ENCODE results near the gene HABP4. TPM values are rescaled to one million over a fixed set of nuclear protein-coding genes. Genes with fewer than 3 reads are reported as not detected.

Gene HABP4
- total RNA-seq, 3 donors from 2014 or later (not counting 1 experiment from before 2014, with no cell fraction given): 3.0 to 3.9 (median 3.6) TPM

DNA sequence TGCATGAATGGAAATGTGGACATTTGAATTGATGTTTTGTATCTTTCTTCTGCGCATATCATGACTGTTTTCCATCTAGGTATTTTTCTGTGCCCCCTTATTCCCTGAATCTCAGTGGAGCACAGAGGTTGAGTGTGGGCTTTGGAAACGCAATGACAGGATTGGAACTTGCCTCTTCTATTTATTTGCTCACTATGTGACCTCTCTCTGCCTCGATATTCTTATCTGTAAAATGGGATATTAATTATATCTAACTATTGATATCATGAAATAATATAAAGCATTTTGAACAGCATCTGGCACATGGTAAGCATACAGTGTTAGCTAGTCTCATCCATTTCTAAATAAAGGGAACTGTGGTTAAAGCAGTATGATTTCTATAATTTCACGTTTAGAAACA is 26.0 kb downstream of the HABP4 start:
- TF ChIP-seq CTCF (IDR thresholded peaks at IDR 0.05): no peak
- H3K4me1 Mint-ChIP-seq: no peaks in the 10 kb centered on the region
- peaks cover 8% of the 10 kb centered on the region for H3K36me3 ChIP-seq (ENCODE audit: control insufficient read depth, insufficient read depth, low read length)
- no peak overlapping the region for H3K4me3 Mint-ChIP-seq
- no peaks in the 10 kb centered on the region for H3K27me3 Mint-ChIP-seq (ENCODE audit: low read depth in 2 of 2)
- ATAC-seq (no peak), DNase-seq (no peak)
- no peaks in the 10 kb centered on the region for H3K4me1 ChIP-seq (ENCODE audit: control insufficient read depth, insufficient read depth, low read length)
- no peaks in the 10 kb centered on the region for H3K27me3 ChIP-seq (ENCODE audit: control insufficient read depth, insufficient read depth, low read length)
- no peaks in the 10 kb centered on the region for H3K9me3 ChIP-seq (ENCODE audit: control insufficient read depth, insufficient read depth, low read length)
- H3K9me3 Mint-ChIP-seq: no peaks in the 10 kb centered on the region
- intact Hi-C loops (cut with micrococcal nuclease): no loop called here
- H3K36me3 Mint-ChIP-seq: no peaks in the 10 kb centered on the region
- H3K27ac ChIP-seq (ENCODE audit: low read length): no peak overlapping the region
- 100% methylated on average over 1 of the region's 4 CpGs for WGBS (ENCODE audit: insufficient coverage)
- H3K4me3 ChIP-seq (ENCODE audit: low read length): no peak overlapping the region
- H3K27ac Mint-ChIP-seq: no peak overlapping the region

GRCh38 chr9:96476591-96476990 is 26.6 kb downstream of the HABP4 start:
- Histone ChIP-seq H3K27me3 (ENCODE audit: control insufficient read depth, insufficient read depth, low read length) (no peaks in the 10 kb centered on the region), H3K36me3 (ENCODE audit: control insufficient read depth, insufficient read depth, low read length) (peaks cover 7% of the 10 kb centered on the region), H3K27ac (ENCODE audit: low read length) (no peak overlapping the region), H3K4me3 (ENCODE audit: low read length) (no peak overlapping the region), H3K9me3 (ENCODE audit: control insufficient read depth, insufficient read depth, low read length) (no peaks in the 10 kb centered on the region), H3K4me1 (ENCODE audit: control insufficient read depth, insufficient read depth, low read length) (no peaks in the 10 kb centered on the region)
- no peak overlapping the region for H3K27ac Mint-ChIP-seq
- TF ChIP-seq CTCF (IDR thresholded peaks at IDR 0.05): no peak
- no peaks in the 10 kb centered on the region for H3K4me1 Mint-ChIP-seq
- H3K27me3 Mint-ChIP-seq (ENCODE audit: low read depth in 2 of 2): no peaks in the 10 kb centered on the region
- intact Hi-C loops (cut with micrococcal nuclease): no loop called here
- no peak for DNase-seq
- H3K9me3 Mint-ChIP-seq: no peaks in the 10 kb centered on the region
- H3K4me3 Mint-ChIP-seq: no peak overlapping the region
- 83% methylated on average over 5 of the region's 5 CpGs for WGBS (ENCODE audit: insufficient coverage)
- H3K36me3 Mint-ChIP-seq: no peaks in the 10 kb centered on the region
- no peak for ATAC-seq

GRCh38 chr9:96478829-96479371 is 28.9 kb downstream of the HABP4 start:
- no peak overlapping the region for H3K4me3 ChIP-seq (ENCODE audit: low read length)
- Mint-ChIP-seq H3K27me3 (ENCODE audit: low read depth in 2 of 2) (no peaks in the 10 kb centered on the region), H3K4me3 (no peak overlapping the region), H3K36me3 (no peaks in the 10 kb centered on the region), H3K4me1 (no peaks in the 10 kb centered on the region), H3K9me3 (no peaks in the 10 kb centered on the region), H3K27ac (no peak overlapping the region)
- no peaks in the 10 kb centered on the region for H3K9me3 ChIP-seq (ENCODE audit: control insufficient read depth, insufficient read depth, low read length)
- intact Hi-C loops (cut with micrococcal nuclease): no loop called here
- H3K4me1 ChIP-seq (ENCODE audit: control insufficient read depth, insufficient read depth, low read length): no peaks in the 10 kb centered on the region
- TF ChIP-seq CTCF (IDR thresholded peaks at IDR 0.05): no peak
- DNase-seq (no peak), ATAC-seq (no peak)
- WGBS (ENCODE audit: insufficient coverage): 45% methylated on average over 1 of the region's 4 CpGs
- no peaks in the 10 kb centered on the region for H3K27me3 ChIP-seq (ENCODE audit: control insufficient read depth, insufficient read depth, low read length)
- H3K36me3 ChIP-seq (ENCODE audit: control insufficient read depth, insufficient read depth, low read length): peaks cover 6% of the 10 kb centered on the region
- H3K27ac ChIP-seq (ENCODE audit: low read length): no peak overlapping the region

GRCh38 chr9:96480736-96481135 is 30.8 kb downstream of the HABP4 start:
- no peak for TF ChIP-seq CTCF (IDR thresholded peaks at IDR 0.05)
- 97% methylated on average over 3 of the region's 3 CpGs for WGBS (ENCODE audit: insufficient coverage)
- Mint-ChIP-seq H3K27ac (no peak overlapping the region), H3K27me3 (ENCODE audit: low read depth in 2 of 2) (no peaks in the 10 kb centered on the region), H3K4me1 (no peaks in the 10 kb centered on the region), H3K9me3 (no peaks in the 10 kb centered on the region), H3K4me3 (no peak overlapping the region), H3K36me3 (no peaks in the 10 kb centered on the region)
- H3K4me3 ChIP-seq (ENCODE audit: low read length): no peak overlapping the region
- no peaks in the 10 kb centered on the region for H3K4me1 ChIP-seq (ENCODE audit: control insufficient read depth, insufficient read depth, low read length)
- no peaks in the 10 kb centered on the region for H3K9me3 ChIP-seq (ENCODE audit: control insufficient read depth, insufficient read depth, low read length)
- intact Hi-C loops (cut with micrococcal nuclease): no loop called here
- ATAC-seq: no peak
- peaks cover 8% of the 10 kb centered on the region for H3K36me3 ChIP-seq (ENCODE audit: control insufficient read depth, insufficient read depth, low read length)
- no peak for DNase-seq
- H3K27ac ChIP-seq (ENCODE audit: low read length): no peak overlapping the region
- H3K27me3 ChIP-seq (ENCODE audit: control insufficient read depth, insufficient read depth, low read length): no peaks in the 10 kb centered on the region
